Adrenal gland (tissue), 19 donors: Measurements from ENCODE around the gene KCNH1. TPM values are rescaled to one million over a fixed set of nuclear protein-coding genes. Genes with fewer than 3 reads are reported as not detected.
A peak's percentile ranks its signal among the peaks of the same experiment; 100 is the strongest.

ENCODE experiments used
- DNase-seq, 7 donors: peaks; one replicate each; pipeline ENCODE4 v3.0.0-alpha.2; 2019 to 2020
- H3K27ac ChIP-seq, 5 donors: fragments of 200-600 bp; sonication (generic) in 4 of 5; 1 replicate in 3 of 5; 2 replicates in 2 of 5; pipeline versions ENCODE4 v1.5.1 to v1.8.0; 2016 to 2020; ENCODE audit warnings: mild to moderate bottlenecking in 1 of 5
- H3K27me3 ChIP-seq: fragments of 200-600 bp; 2 replicates; pipeline ENCODE4 v1.8.0; 2021
- H3K36me3 ChIP-seq, 2 donors: fragments of 200-600 bp; replicated peaks in 1 of 2; 1 replicate in 1 of 2; 2 replicates in 1 of 2; pipeline versions ENCODE4 v1.5.1 to v1.8.0; 2018 to 2022
- H3K4me1 ChIP-seq, 2 donors: fragments of 200-600 bp; replicated peaks in 1 of 2; 1 replicate in 1 of 2; 2 replicates in 1 of 2; pipeline versions ENCODE4 v1.5.1 to v1.8.0; 2018 to 2021
- H3K4me3 ChIP-seq, 4 donors: fragments of 200-600 bp; sonication (generic) in 3 of 4; one replicate each; pipeline ENCODE4 v1.5.1; 2016 to 2018
- H3K9me3 ChIP-seq, 3 donors: fragments of 200-600 bp; sonication (generic) in 1 of 3; replicated peaks in 1 of 3; 1 replicate in 2 of 3; 2 replicates in 1 of 3; pipeline versions ENCODE4 v1.5.1 to v1.8.0; 2016 to 2021
- POLR2A ChIP-seq, 2 donors: fragments of 450-650 bp; IDR thresholded peaks; one replicate each; pipeline ENCODE4 v1.6.1; 2017; ENCODE audit warnings: antibody characterized with exemption in 2 of 2, mild to moderate bottlenecking in 2 of 2, moderate library complexity in 1 of 2
- WGBS, 4 donors: extraction: QIAGEN DNeasy Blood & Tissue Kit in 2 of 4; methylation state at CpG; one replicate each; pipeline versions ENCODE4 v1.1.5 to v1.1.7; 2013 to 2017; 5-methylcytosine and 5-hydroxymethylcytosine counted together
- intact Hi-C, 2 donors: fragments of 100-400 bp; cut with DNase I; formaldehyde crosslinking; loops; one replicate each; pipeline versions ENCODE4 v1.14.1 to v1.15.0; 2022 to 2023
- long read RNA-seq, 10 donors: library from polyadenylated mRNA in 3 of 10; unstranded in 2 of 10; stranded (forward) in 1 of 10; transcript quantifications; one replicate each; pipeline ENCODE4 v2.0.0 and lab custom pipeline, GENCODE V29; 2021 to 2026
- polyA plus RNA-seq, 3 donors: library from polyadenylated mRNA; stranded (reverse); fragments of 200-250 nt in 2 of 3; fragments of 350-450 nt in 1 of 3; fragmentation: Illumina TruSeq in 1 of 3; extraction: RNeasy Lipid Tissue Mini Kit (QIAGEN cat#74804) in 1 of 3; gene quantifications; one replicate each; pipeline ENCODE4 v1.2.3, GENCODE V29; 2013 to 2014
- total RNA-seq, 9 donors: library from RNA; depleted of rRNA in 4 of 9; stranded (reverse); fragments of >200 nt in 4 of 9; fragments of 120-200 nt in 1 of 9; fragmentation: NEBNext Ultra II Directional in 1 of 9; extraction: Animal tissue kit (Norgen Biotek cat#: 25700) in 1 of 9; gene quantifications; one replicate each; pipeline versions ENCODE4 v1.1.0 to v1.2.4, GENCODE V29; 2013 to 2023
- TF ChIP-seq, protein P1 (sequence below), 6 experiments: fragments of 450-650 bp in 4 of 6; fragments of 200-600 bp in 2 of 6; sonication (generic) in 1 of 6; IDR thresholded peaks; 1 replicate in 5 of 6; 2 replicates in 1 of 6; pipeline versions ENCODE4 v1.5.1 to v1.8.0; 2016 to 2021; ENCODE audit warnings: antibody characterized with exemption in 6 of 6, mild to moderate bottlenecking in 2 of 6, moderate library complexity in 1 of 6
- donor health status: healthy with polysubstance abuse.
- donor health status: Bipolar disorder and iron deficiency.
- donor health status: DM: yes; HTN: yes; CAD: no.
- donor health status: DM: no; HTN: no; CAD: no.
- donor health status: DM: no; HTN: no; CAD: no.
- donor health status: DM: yes; HTN: yes; CAD: no.

The KCNH1 gene, protein sequence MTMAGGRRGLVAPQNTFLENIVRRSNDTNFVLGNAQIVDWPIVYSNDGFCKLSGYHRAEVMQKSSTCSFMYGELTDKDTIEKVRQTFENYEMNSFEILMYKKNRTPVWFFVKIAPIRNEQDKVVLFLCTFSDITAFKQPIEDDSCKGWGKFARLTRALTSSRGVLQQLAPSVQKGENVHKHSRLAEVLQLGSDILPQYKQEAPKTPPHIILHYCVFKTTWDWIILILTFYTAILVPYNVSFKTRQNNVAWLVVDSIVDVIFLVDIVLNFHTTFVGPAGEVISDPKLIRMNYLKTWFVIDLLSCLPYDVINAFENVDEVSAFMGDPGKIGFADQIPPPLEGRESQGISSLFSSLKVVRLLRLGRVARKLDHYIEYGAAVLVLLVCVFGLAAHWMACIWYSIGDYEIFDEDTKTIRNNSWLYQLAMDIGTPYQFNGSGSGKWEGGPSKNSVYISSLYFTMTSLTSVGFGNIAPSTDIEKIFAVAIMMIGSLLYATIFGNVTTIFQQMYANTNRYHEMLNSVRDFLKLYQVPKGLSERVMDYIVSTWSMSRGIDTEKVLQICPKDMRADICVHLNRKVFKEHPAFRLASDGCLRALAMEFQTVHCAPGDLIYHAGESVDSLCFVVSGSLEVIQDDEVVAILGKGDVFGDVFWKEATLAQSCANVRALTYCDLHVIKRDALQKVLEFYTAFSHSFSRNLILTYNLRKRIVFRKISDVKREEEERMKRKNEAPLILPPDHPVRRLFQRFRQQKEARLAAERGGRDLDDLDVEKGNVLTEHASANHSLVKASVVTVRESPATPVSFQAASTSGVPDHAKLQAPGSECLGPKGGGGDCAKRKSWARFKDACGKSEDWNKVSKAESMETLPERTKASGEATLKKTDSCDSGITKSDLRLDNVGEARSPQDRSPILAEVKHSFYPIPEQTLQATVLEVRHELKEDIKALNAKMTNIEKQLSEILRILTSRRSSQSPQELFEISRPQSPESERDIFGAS
- 1 to 10 TPM in 2 of 9 donors, under 1 TPM in 3, not detected in 4; 0.15 to 2.2 (median 0.83) TPM for total RNA-seq
- 1 to 10 TPM in 1 of 3 donors, under 1 TPM in 2; 0.27 to 1.6 (median 0.64) TPM for polyA plus RNA-seq
- long read RNA-seq, donor 1, result 0 reads
- long read RNA-seq, donor 2, result 0 reads
- long read RNA-seq, donor 3, result 0 reads
- long read RNA-seq, donor 4, result 0 reads
- long read RNA-seq, donor 5, result 0 reads
- long read RNA-seq, donor 6, partial matches to known transcripts, result 0 of 1 reads
- long read RNA-seq, donor 6, other reads (novel, unspliced or antisense), result 1 of 1 reads
- long read RNA-seq, donor 7, result 0 reads
- long read RNA-seq, donor 8, result 0 reads
- long read RNA-seq, donor 9, result 0 reads
- long read RNA-seq, donor 10, result 0 reads

DNA sequence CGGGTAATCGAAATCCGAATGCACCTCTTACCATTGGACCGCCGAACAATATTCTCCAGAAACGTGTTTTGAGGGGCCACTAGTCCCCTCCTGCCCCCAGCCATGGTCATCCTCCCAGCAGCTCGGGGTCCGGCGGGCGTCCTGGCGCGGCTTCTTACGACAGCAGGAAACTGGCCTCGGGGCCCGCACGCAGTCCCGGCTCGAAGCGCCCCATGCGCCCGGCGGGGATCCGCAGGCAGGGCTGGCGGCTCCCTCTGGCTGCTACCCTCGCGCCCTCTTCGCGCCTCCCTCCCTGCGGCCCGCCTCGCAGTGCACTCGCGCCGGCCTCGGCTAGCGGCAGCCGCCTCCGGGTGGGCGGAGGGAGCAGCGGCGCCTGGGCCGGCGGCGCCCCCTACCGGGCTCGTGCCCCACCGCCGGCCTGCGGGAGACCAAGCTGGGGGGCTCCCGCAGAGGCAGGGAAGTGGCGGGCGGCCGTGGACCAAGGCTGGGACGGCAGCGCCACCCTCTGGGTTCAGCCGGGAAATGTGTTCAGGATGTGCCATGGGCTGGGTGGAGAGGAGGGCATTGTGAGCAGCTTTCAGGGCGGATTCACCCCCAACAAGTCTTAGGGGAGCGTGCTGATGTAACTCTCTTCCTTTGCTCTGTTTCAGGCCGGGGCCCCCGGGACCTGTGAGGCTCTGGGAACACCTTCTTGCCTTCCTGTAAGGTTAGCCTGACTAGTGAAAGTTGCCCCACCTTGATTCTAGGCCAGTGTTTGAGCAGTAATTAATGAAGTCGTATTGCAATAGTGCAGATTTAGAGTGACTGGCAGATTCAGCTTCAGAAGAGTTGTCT, at the start of gene KCNH1:
Gene KCNH1, minus strand, starts transcription at position 313 of the 834 bp plus-strand sequence. Its CDS starts 203 bp downstream, at position 110.
- intact Hi-C loops, result loop anchor here (10.0 kb wide), 2 partner anchors 549 to 729 kb away; no protein-coding TSS in a partner anchor
- H3K4me3 ChIP-seq, result peak within 1 kb of the TSS in 2 of 4 donors; percentile 30 to 52
- TF ChIP-seq POLR2A (IDR thresholded peaks at IDR 0.05), result no peak
- TF ChIP-seq, protein P1, sequence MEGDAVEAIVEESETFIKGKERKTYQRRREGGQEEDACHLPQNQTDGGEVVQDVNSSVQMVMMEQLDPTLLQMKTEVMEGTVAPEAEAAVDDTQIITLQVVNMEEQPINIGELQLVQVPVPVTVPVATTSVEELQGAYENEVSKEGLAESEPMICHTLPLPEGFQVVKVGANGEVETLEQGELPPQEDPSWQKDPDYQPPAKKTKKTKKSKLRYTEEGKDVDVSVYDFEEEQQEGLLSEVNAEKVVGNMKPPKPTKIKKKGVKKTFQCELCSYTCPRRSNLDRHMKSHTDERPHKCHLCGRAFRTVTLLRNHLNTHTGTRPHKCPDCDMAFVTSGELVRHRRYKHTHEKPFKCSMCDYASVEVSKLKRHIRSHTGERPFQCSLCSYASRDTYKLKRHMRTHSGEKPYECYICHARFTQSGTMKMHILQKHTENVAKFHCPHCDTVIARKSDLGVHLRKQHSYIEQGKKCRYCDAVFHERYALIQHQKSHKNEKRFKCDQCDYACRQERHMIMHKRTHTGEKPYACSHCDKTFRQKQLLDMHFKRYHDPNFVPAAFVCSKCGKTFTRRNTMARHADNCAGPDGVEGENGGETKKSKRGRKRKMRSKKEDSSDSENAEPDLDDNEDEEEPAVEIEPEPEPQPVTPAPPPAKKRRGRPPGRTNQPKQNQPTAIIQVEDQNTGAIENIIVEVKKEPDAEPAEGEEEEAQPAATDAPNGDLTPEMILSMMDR (IDR thresholded peaks at IDR 0.05), result peak; percentile 25 to 96 (median 80)
- H3K27ac ChIP-seq, result no peak within 1 kb of the TSS
- H3K27me3 ChIP-seq, result peaks cover 22% of the 10 kb centered on the region
- H3K4me1 ChIP-seq, result peaks cover 9 to 15% of the 10 kb centered on the region in 2 donors
- H3K9me3 ChIP-seq, result no peaks in the 10 kb centered on the region
- H3K36me3 ChIP-seq, result no peaks in the 10 kb centered on the region
- DNase-seq, result peak; percentile 45 to 91 (median 73)
- WGBS, 4 donors, result 2 to 5% (median 3%) methylated on average over 17 to 61 of the region's 61 CpGs

DNA sequence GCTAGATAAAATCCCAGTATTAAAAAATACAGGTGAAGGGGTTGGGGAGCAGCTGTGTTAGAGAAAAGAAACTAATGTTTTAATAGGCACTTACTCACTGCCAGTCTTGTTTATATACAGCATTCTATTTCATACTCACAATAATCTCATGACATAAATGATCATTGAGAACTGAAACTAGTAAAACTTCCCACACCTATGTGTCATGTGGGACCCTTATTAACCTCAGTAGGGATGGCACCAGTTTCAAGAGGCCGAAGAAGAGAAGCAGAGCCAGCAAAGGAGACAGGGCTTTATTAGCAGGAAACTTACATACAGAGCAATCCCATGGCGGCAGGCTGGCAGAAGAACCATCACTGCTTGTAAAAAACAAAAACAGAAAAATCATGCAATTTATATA, 48.8 kb upstream of the KCNH1 start:
- no peak for TF ChIP-seq POLR2A (IDR thresholded peaks at IDR 0.05)
- TF ChIP-seq, protein P1 (IDR thresholded peaks at IDR 0.05), result no peak
- H3K4me3 ChIP-seq, result no peak overlapping the region
- DNase-seq, result no peak
- H3K4me1 ChIP-seq, result no peaks in the 10 kb centered on the region
- no peaks in the 10 kb centered on the region for H3K9me3 ChIP-seq
- no peak overlapping the region for H3K27ac ChIP-seq
- 77 to 88% (median 80%) methylated on average over 2 of the region's 2 CpGs for WGBS, 4 donors
- intact Hi-C loops, result no loop called here
- no peaks in the 10 kb centered on the region for H3K27me3 ChIP-seq
- no peaks in the 10 kb centered on the region for H3K36me3 ChIP-seq

DNA sequence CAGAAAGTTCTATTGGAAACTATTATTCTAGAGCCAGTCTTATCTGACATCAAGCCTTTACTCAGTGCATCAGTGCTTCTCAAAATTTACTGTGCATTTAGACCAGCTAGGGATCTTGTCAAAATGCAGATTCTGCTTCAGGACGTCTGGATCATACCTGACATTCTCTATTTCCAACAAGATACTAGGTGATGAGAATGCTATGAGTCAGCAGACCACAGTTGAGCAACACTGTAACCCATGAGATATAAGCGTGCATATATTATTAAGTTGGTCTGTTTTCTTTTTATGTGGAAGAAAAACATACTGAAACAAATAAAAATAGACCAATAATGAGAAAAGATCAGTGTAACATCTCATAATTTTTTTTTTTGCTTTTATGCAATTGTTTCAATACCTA, 40.4 kb upstream of the KCNH1 start:
- DNase-seq, result no peak
- 48 to 57% (median 51%) methylated on average over 2 of the region's 2 CpGs for WGBS, 4 donors
- Histone ChIP-seq H3K27ac (no peak overlapping the region), H3K27me3 (no peaks in the 10 kb centered on the region), H3K4me3 (no peak overlapping the region), H3K9me3 (peaks cover 0 to 7% (median 0%) of the 10 kb centered on the region in 3 donors), H3K36me3 (no peaks in the 10 kb centered on the region), H3K4me1 (no peaks in the 10 kb centered on the region)
- TF ChIP-seq POLR2A (IDR thresholded peaks at IDR 0.05), result no peak
- TF ChIP-seq, protein P1 (IDR thresholded peaks at IDR 0.05), result no peak
- intact Hi-C loops, result no loop called here
